Fibroblast of villous mesenchyme (primary cell): ENCODE data around the gene NEK4. TPM values are rescaled to one million over a fixed set of nuclear protein-coding genes. Genes with fewer than 3 reads are reported as not detected.
"Not testable (repeated sequence)": the region's sequence is repeated elsewhere in the genome, so short reads cannot be mapped to it uniquely, and the experiment has no call there.

ENCODE experiments used
- DNase-seq: peaks from one replicate; pipeline ENCODE4 v3.0.0-alpha.2; 2010; ENCODE audit warnings: low read depth
- H3K4me3 ChIP-seq: 2 replicates; pipeline ENCODE4 v1.5.1; 2011; ENCODE audit warnings: low read depth, mild to moderate bottlenecking, low read length
- total RNA-seq: library from RNA; depleted of rRNA; stranded (reverse); fragments of >200 nt; gene quantifications from 2 replicates; pipeline ENCODE4 v1.2.3, GENCODE V29; 2012
- TF ChIP-seq, protein P1 (sequence below): IDR thresholded peaks from 2 replicates; pipeline ENCODE4 v1.5.1; 2012; ENCODE audit warnings: low read depth, mild to moderate bottlenecking, low read length; ENCODE audit not compliant: insufficient read depth

The NEK4 gene
- total RNA-seq, 1 donor, result 28.1 TPM

DNA sequence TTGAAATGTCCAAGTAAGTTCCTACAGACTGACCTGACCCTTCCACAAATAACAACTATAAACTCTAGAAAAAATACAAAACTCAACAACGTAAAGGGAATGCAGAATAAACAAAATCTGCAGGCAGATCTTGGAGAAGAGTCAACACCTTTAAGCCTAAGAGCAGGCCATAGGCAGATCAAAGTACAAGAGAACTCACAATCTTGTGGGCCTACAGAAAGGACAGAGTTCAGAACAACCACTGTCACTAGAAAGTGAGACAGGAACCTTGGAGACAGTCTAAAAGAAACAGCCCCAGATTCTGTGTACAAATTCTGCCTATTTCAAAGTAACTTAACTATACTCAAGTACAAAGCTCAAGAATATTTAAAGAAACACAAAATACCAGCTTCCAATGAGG is 31.0 kb downstream of the NEK4 start:
- TF ChIP-seq, protein P1, sequence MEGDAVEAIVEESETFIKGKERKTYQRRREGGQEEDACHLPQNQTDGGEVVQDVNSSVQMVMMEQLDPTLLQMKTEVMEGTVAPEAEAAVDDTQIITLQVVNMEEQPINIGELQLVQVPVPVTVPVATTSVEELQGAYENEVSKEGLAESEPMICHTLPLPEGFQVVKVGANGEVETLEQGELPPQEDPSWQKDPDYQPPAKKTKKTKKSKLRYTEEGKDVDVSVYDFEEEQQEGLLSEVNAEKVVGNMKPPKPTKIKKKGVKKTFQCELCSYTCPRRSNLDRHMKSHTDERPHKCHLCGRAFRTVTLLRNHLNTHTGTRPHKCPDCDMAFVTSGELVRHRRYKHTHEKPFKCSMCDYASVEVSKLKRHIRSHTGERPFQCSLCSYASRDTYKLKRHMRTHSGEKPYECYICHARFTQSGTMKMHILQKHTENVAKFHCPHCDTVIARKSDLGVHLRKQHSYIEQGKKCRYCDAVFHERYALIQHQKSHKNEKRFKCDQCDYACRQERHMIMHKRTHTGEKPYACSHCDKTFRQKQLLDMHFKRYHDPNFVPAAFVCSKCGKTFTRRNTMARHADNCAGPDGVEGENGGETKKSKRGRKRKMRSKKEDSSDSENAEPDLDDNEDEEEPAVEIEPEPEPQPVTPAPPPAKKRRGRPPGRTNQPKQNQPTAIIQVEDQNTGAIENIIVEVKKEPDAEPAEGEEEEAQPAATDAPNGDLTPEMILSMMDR, result no peak
- DNase-seq, result no peak
- no peak overlapping the region for H3K4me3 ChIP-seq

DNA sequence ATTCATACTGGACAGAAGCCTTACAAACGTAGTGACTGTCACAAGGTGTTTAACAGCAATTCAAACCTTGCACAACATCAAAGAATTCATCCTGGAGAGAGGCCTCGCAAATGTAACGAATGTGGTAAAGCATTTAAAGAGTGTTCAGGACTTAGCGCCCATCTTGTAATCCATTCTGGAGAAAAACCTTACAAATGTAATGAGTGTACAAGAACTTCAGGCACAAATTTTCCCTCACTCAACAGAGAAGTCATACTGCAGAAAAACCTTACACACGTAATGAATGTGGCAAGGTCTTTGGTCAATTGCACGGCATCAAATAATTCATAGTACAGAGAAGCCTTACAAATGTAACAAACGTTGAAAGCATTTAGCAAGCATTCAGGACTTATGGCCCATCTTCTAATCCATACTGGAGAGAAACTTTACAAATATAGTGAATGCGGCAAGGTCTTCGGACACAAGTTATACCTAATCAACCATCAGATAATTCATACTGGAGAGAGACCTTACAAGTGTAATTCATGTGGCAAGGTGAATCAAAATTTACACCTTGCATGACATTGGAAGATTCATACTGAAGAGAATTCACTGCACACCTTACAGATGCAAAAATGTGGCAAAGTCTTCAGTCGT is 37.4 kb downstream of the NEK4 start:
- no peak overlapping the region for H3K4me3 ChIP-seq
- TF ChIP-seq, protein P1, result no peak
- DNase-seq, result no peak

DNA sequence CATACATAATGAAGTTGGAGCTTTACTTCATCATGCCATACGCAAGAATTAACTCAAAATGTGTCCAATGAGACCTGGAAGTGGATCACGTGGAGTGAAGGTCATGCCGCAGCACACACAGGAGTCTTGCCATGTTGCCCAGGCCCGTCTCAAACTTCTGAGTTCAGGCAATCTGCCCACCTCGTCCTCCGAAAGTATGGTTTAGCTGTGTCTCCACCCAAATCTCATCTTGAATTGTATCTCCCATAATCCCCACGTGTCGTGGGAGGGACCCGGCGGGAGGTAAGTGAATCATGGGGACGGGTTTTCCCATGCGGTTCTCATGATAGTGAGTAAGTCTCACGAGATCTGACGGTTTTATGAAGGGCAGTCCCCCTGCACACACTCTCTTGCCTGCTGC is 39.1 kb downstream of the NEK4 start:
- no peak for DNase-seq
- TF ChIP-seq, protein P1, result no peak
- no peak overlapping the region for H3K4me3 ChIP-seq

DNA sequence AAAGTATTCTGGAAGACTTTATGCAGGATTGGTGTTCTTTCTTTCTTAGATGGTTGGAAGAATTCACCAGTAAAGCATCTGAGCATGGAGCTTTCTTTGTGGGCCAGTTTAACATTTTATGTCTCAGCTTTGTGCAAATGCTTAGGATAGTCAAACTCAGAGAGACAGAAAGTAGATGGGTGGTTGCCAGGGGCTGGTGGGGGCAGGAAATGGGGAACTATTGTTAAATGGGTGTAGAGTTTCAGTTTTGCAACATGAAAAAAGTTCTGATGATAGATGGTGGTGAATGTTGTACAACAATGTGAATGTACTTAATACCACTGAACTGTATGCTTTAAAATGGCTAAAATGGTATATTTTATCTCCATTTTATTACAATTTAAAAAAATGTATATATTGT is 40.1 kb downstream of the NEK4 start:
- no peak for DNase-seq
- TF ChIP-seq, protein P1, result no peak
- H3K4me3 ChIP-seq, result no peak overlapping the region

DNA sequence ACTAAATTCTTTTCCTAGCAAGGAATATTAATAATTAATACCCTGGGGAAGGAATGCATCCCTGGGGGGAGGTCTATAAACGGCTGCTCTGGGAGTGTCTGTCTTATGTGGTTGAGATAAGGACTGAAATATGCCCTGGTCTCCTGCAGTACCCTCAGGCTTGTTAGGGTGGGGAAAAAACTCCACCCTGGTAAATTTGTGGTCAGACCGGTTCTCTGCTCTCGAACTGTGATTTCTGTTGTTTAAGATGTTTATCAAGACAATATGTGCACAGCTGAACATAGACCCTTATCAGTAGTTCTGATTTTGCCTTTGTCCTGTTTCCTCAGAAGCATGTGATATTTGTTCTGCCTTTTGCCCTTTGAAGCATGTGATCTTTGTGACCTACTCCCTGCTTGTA is 42.0 kb downstream of the NEK4 start:
- not testable (repeated sequence) for DNase-seq, H3K4me3 ChIP-seq

DNA sequence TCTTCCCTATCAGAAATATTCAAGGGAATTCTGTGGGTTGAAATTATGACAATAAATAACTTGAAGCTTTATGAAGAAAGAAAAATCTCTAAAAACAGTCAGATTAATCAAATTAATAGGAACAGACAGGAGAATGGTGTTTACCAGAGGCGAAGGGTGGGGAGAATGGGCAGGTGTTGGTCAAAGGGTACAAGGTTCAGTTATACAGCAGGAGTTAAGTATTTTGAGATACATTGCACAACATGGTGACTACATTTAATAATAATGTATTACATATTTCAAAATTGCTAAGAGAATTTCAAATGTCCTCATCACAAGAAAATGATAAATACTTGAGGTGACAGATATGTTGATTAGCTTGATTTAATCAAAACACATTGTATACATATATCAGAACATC is 46.2 kb downstream of the NEK4 start:
- DNase-seq, result no peak
- TF ChIP-seq, protein P1, result no peak
- H3K4me3 ChIP-seq, result no peak overlapping the region

DNA sequence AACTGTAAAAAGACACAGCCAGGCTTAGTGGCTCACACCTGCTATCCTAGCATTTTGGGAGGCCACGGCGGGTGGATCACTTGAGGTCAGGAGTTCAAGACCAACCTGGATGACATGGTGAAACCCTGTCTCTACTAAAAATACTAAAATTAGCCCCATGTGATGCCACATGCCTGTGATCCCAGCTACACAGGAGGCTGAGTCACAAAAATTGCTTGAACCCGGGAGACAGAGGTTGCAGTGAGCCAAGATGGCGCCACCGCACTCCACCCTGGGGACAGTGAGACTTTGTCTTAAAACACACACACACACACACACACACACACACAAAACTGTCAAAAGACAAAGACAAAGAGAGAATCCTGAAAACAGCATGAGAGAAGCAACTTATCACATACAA is 46.8 kb downstream of the NEK4 start:
- H3K4me3 ChIP-seq, result no peak overlapping the region
- TF ChIP-seq, protein P1, result no peak

More for the DNA sequence above, 46.8 kb downstream of the NEK4 start:
- DNase-seq, result no peak
